Bronchial epithelial cell (primary cell): Measurements from ENCODE around the gene TDRD10. TPM values are rescaled to one million over a fixed set of nuclear protein-coding genes. Genes with fewer than 3 reads are reported as not detected.
A peak's percentile ranks its signal among the peaks of the same experiment; 100 is the strongest.

Source experiments
- DNase-seq: peaks from one replicate; pipeline ENCODE4 v3.0.0-alpha.2; 2010; ENCODE audit warnings: low read depth
- FAIRE-seq: peaks from 2 replicates; lab custom pipeline; 2011; peaks lifted over from hg19 to GRCh38; lab: Jason Lieb, UNC
- H3K27me3 ChIP-seq: 2 replicates; pipeline ENCODE4 v1.5.1; 2011; ENCODE audit warnings: low read length; ENCODE audit not compliant: control insufficient read depth, insufficient read depth
- H3K36me3 ChIP-seq: 2 replicates; pipeline ENCODE4 v1.5.1; 2011; ENCODE audit warnings: low read length; ENCODE audit not compliant: control insufficient read depth, insufficient read depth
- H3K4me3 ChIP-seq: 2 replicates; pipeline ENCODE4 v1.5.1; 2011; ENCODE audit warnings: mild to moderate bottlenecking, low read depth, low read length, control low read depth
- CTCF ChIP-seq: IDR thresholded peaks from 2 replicates; pipeline ENCODE4 v1.5.1; 2011; ENCODE audit warnings: mild to moderate bottlenecking, moderate library complexity, low read length, control low read depth, inconsistent platforms; ENCODE audit not compliant: insufficient read depth, severe bottlenecking
- total RNA-seq: library from RNA; depleted of rRNA; stranded (reverse); fragments of >200 nt; gene quantifications from 2 replicates; pipeline ENCODE4 v1.2.1, GENCODE V29; 2014

The TDRD10 gene
- total RNA-seq, 1 donor from 2014 or later = under 0.01 TPM

GRCh38 chr1:154497026-154497806 is 4.8 kb upstream of the TDRD10 start:
- no peak overlapping the region for H3K4me3 ChIP-seq
- H3K27me3 ChIP-seq = peaks cover 16% of the 10 kb centered on the region
- no peak for TF ChIP-seq CTCF
- FAIRE-seq = no peak
- DNase-seq = peak; percentile 12
- no peaks in the 10 kb centered on the region for H3K36me3 ChIP-seq

GRCh38 chr1:154499446-154499845 is 2.6 kb upstream of the TDRD10 start:
- DNase-seq (peak; percentile 8), FAIRE-seq (no peak)
- no peak for TF ChIP-seq CTCF
- Histone ChIP-seq H3K36me3 (no peaks in the 10 kb centered on the region), H3K4me3 (no peak overlapping the region), H3K27me3 (peaks cover 19% of the 10 kb centered on the region)

- Histone ChIP-seq H3K4me3 (no peak overlapping the region), H3K36me3 (no peaks in the 10 kb centered on the region), H3K27me3 (peaks cover 19% of the 10 kb centered on the region)
- DNase-seq (no peak), FAIRE-seq (no peak)
- no peak for TF ChIP-seq CTCF
Observed at GRCh38 chr1:154500533-154500932, 1.5 kb upstream of the TDRD10 start.

GRCh38 chr1:154501423-154502065 is 475 bp upstream of the TDRD10 start:
- H3K36me3 ChIP-seq = no peaks in the 10 kb centered on the region
- H3K4me3 ChIP-seq = peak overlapping the region; percentile 19
- H3K27me3 ChIP-seq = peaks cover 21% of the 10 kb centered on the region
- TF ChIP-seq CTCF = no peak
- DNase-seq = no peak
- FAIRE-seq = no peak

GRCh38 chr1:154502744-154503115 is 711 bp downstream of the TDRD10 start:
- Histone ChIP-seq H3K36me3 (no peaks in the 10 kb centered on the region), H3K27me3 (peaks cover 22% of the 10 kb centered on the region), H3K4me3 (no peak overlapping the region)
- no peak for TF ChIP-seq CTCF
- DNase-seq = no peak
- FAIRE-seq = no peak
